H1 (cell line): Measurements from ENCODE around the gene RTCA. TPM values are rescaled to one million over a fixed set of nuclear protein-coding genes. Genes with fewer than 3 reads are reported as not detected.

Experiments used
- CTCF ChIA-PET: fragments of 300-600 bp; sonication (Branson Sonifier 250); formaldehyde crosslinking; loops from one replicate; lab custom pipeline; 2021; ENCODE audit not compliant: partially characterized antibody; lab: Charles Lee
- POLR2A ChIA-PET: fragments of 300-600 bp; sonication (Branson Sonifier 250); formaldehyde crosslinking; loops from one replicate; lab custom pipeline; 2021; ENCODE audit warnings: inconsistent platforms; ENCODE audit not compliant: partially characterized antibody; lab: Charles Lee
- DNase-seq, 2 experiments: peaks; one replicate each; pipeline versions ENCODE4 v3.0.0 to v3.0.0-alpha.2; 2010 to 2022; ENCODE audit warnings: low spot score in 2 of 2, low read depth in 1 of 2, mixed read lengths in 1 of 2
- FAIRE-seq: peaks from 2 replicates; lab custom pipeline; 2011; peaks lifted over from hg19 to GRCh38; lab: Jason Lieb, UNC
- H2AFZ ChIP-seq: 2 replicates; pipeline ENCODE4 v1.8.1; 2012; ENCODE audit warnings: low read length, inconsistent platforms
- H2AK5ac ChIP-seq: 2 replicates; pipeline ENCODE4 v1.6.1; 2013; ENCODE audit warnings: low read depth, low read length
- H2BK120ac ChIP-seq: replicated peaks from 2 replicates; pipeline ENCODE3; 2013; ENCODE audit warnings: low read depth, low read length, inconsistent platforms
- H2BK12ac ChIP-seq: 2 replicates; pipeline ENCODE4 v1.6.1; 2013; ENCODE audit warnings: low read depth, low read length
- H2BK15ac ChIP-seq: 2 replicates; pipeline ENCODE4 v1.6.1; 2013; ENCODE audit warnings: low read length
- H2BK20ac ChIP-seq: 2 replicates; pipeline ENCODE4 v1.6.1; 2013; ENCODE audit warnings: low read length
- H2BK5ac ChIP-seq: 2 replicates; pipeline ENCODE4 v1.6.1; 2013; ENCODE audit warnings: low read depth, low read length
- H3K14ac ChIP-seq: 2 replicates; pipeline ENCODE4 v1.6.1; 2013; ENCODE audit warnings: inconsistent platforms; ENCODE audit not compliant: insufficient read length
- H3K18ac ChIP-seq: 2 replicates; pipeline ENCODE4 v1.6.1; 2013; ENCODE audit warnings: low read length; ENCODE audit errors: extremely low read depth
- H3K23ac ChIP-seq: 2 replicates; pipeline ENCODE4 v1.6.1; 2013; ENCODE audit warnings: inconsistent platforms; ENCODE audit not compliant: insufficient read length
- H3K23me2 ChIP-seq: 2 replicates; pipeline ENCODE4 v1.6.1; 2013; ENCODE audit warnings: low read depth, low read length
- H3K27ac ChIP-seq: 2 replicates; pipeline ENCODE4 v1.6.1; 2011; ENCODE audit warnings: low read depth, low read length, inconsistent platforms
- H3K27me3 ChIP-seq, 4 experiments: replicated peaks in 1 of 4; 1 replicate in 1 of 4; 2 replicates in 3 of 4; pipeline versions ENCODE4 v1.6.1 to v1.8.1; 2011 to 2013; ENCODE audit warnings: low read length in 3 of 4, mild to moderate bottlenecking in 3 of 4, inconsistent platforms in 2 of 4, mixed read lengths in 2 of 4, moderate library complexity in 1 of 4; ENCODE audit not compliant: control insufficient read depth in 3 of 4, insufficient read depth in 3 of 4; ENCODE audit errors: extremely low read depth in 1 of 4
- H3K36me3 ChIP-seq, 4 experiments: 2 replicates each; pipeline versions ENCODE4 v1.6.1 to v1.8.1; 2011 to 2013; ENCODE audit warnings: mild to moderate bottlenecking in 4 of 4, low read length in 3 of 4, moderate library complexity in 2 of 4, control low read depth in 1 of 4, inconsistent platforms in 1 of 4; ENCODE audit not compliant: insufficient read depth in 4 of 4, control insufficient read depth in 2 of 4
- H3K4ac ChIP-seq: replicated peaks from 2 replicates; pipeline ENCODE3; 2013; ENCODE audit warnings: low read length, low read depth, mixed read lengths, inconsistent platforms; ENCODE audit not compliant: insufficient read length
- H3K4me1 ChIP-seq, 4 experiments: replicated peaks in 1 of 4; 1 replicate in 1 of 4; 2 replicates in 3 of 4; pipeline versions ENCODE4 v1.6.1 to v1.8.1; 2011 to 2013; ENCODE audit warnings: low read length in 3 of 4, inconsistent platforms in 2 of 4, mixed read lengths in 1 of 4; ENCODE audit not compliant: insufficient read depth in 4 of 4, control insufficient read depth in 3 of 4
- H3K4me2 ChIP-seq, 2 experiments: 2 replicates each; pipeline versions ENCODE4 v1.6.1 to v1.8.1; 2011 to 2013; ENCODE audit warnings: low read depth in 2 of 2, low read length in 2 of 2, control low read depth in 1 of 2, inconsistent platforms in 1 of 2, mild to moderate bottlenecking in 1 of 2; ENCODE audit not compliant: insufficient read depth in 1 of 2
- H3K4me3 ChIP-seq, 4 experiments: fragments of 200-600, 300-600 bp in 1 of 4; sonication (generic), shearing (Covaris generic), sonication (Bioruptor Twin) in 1 of 4; 2 replicates each; pipeline versions ENCODE4 v1.5.1 to v1.8.1; 2011 to 2016; ENCODE audit warnings: low read length in 4 of 4, low read depth in 3 of 4, control low read depth in 2 of 4, inconsistent platforms in 2 of 4, mild to moderate bottlenecking in 2 of 4, mixed read lengths in 1 of 4, moderate library complexity in 1 of 4; ENCODE audit not compliant: insufficient read depth in 2 of 4; ENCODE audit errors: extremely low read depth in 1 of 4
- H3K56ac ChIP-seq: replicated peaks from 2 replicates; pipeline ENCODE3; 2013; ENCODE audit warnings: low read depth, mild to moderate bottlenecking, mixed read lengths, low read length, inconsistent platforms; ENCODE audit not compliant: insufficient read length
- H3K79me1 ChIP-seq: 2 replicates; pipeline ENCODE4 v1.6.1; 2013; ENCODE audit warnings: low read depth, low read length, control low read depth
- H3K79me2 ChIP-seq, 2 experiments: 2 replicates each; pipeline versions ENCODE4 v1.6.1 to v1.8.1; 2012 to 2013; ENCODE audit warnings: low read length in 2 of 2, mild to moderate bottlenecking in 2 of 2, inconsistent platforms in 1 of 2; ENCODE audit not compliant: insufficient read depth in 2 of 2, control insufficient read depth in 1 of 2
- H3K9ac ChIP-seq, 4 experiments: replicated peaks in 1 of 4; 1 replicate in 1 of 4; 2 replicates in 3 of 4; pipeline versions ENCODE4 v1.6.1 to v1.8.1; 2011 to 2013; ENCODE audit warnings: low read depth in 3 of 4, low read length in 3 of 4, control low read depth in 2 of 4, mild to moderate bottlenecking in 2 of 4, moderate library complexity in 2 of 4, inconsistent platforms in 1 of 4; ENCODE audit errors: extremely low read depth in 1 of 4
- H3K9me3 ChIP-seq, 2 experiments: 2 replicates each; pipeline versions ENCODE4 v1.6.1 to v1.8.1; 2012 to 2013; ENCODE audit warnings: mild to moderate bottlenecking in 2 of 2, moderate library complexity in 2 of 2, control low read depth in 1 of 2, inconsistent platforms in 1 of 2, low read depth in 1 of 2, low read length in 1 of 2, mixed read lengths in 1 of 2; ENCODE audit not compliant: insufficient read depth in 2 of 2
- H4K20me1 ChIP-seq, 2 experiments: replicated peaks in 1 of 2; 2 replicates each; pipeline versions ENCODE3 to v1.8.1; 2011 to 2013; ENCODE audit warnings: inconsistent platforms in 2 of 2, low read length in 2 of 2, mild to moderate bottlenecking in 1 of 2; ENCODE audit not compliant: insufficient read depth in 2 of 2, control insufficient read depth in 1 of 2
- H4K5ac ChIP-seq: 2 replicates; pipeline ENCODE4 v1.6.1; 2013; ENCODE audit warnings: low read length, low read depth, mixed read lengths, inconsistent platforms; ENCODE audit not compliant: insufficient read length
- H4K8ac ChIP-seq: 2 replicates; pipeline ENCODE4 v1.8.0; 2013; ENCODE audit warnings: mild to moderate bottlenecking, moderate library complexity, low read length, inconsistent platforms; ENCODE audit not compliant: insufficient read depth; ENCODE audit errors: extremely low read depth
- H4K91ac ChIP-seq: replicated peaks from 2 replicates; pipeline ENCODE3; 2013; ENCODE audit warnings: low read length, mixed read lengths, inconsistent platforms; ENCODE audit not compliant: insufficient read length
- CBX8 ChIP-seq: fragments of 300-800, 300-1000 bp; sonication (generic); IDR thresholded peaks from 2 replicates; pipeline ENCODE4 v1.7.1; 2016; ENCODE audit warnings: low read depth, low read length, borderline replicate concordance
- CHD1 ChIP-seq: IDR thresholded peaks from 2 replicates; pipeline ENCODE4 v1.6.1; 2012; ENCODE audit warnings: low read depth, low read length, improper control_type of control experiment
- CREB1 ChIP-seq: IDR thresholded peaks from 2 replicates; pipeline ENCODE4 v1.6.1; 2012; ENCODE audit warnings: inconsistent platforms
- RNF2 ChIP-seq: fragments of 200-900, 300-1000 bp; sonication (generic); IDR thresholded peaks from 2 replicates; pipeline ENCODE4 v1.7.1; 2016; ENCODE audit warnings: borderline replicate concordance, low read depth, mild to moderate bottlenecking, antibody characterized with exemption, low read length; ENCODE audit not compliant: poor library complexity, severe bottlenecking; ENCODE audit errors: missing control alignments
- SIRT6 ChIP-seq: IDR thresholded peaks from one replicate; pipeline ENCODE4 v1.7.1; 2012; ENCODE audit warnings: low read length, inconsistent platforms
- SUZ12 ChIP-seq: fragments of 200-600 bp; sonication (generic); IDR thresholded peaks from 2 replicates; pipeline ENCODE4 v1.6.1; 2012; ENCODE audit warnings: mild to moderate bottlenecking, inconsistent platforms, low read length, moderate library complexity, mixed read lengths
- YY1 ChIP-seq: IDR thresholded peaks from 2 replicates; pipeline ENCODE4 v1.6.1; 2011; ENCODE audit warnings: low read depth, mild to moderate bottlenecking, low read length
- WGBS, 2 experiments: shearing (Covaris generic) in 1 of 2; methylation state at CpG; one replicate each; pipeline versions ENCODE4 v1.1.6 to v1.1.7; 2013 to 2015; ENCODE audit warnings: low lambda C conversion rate in 2 of 2, mixed read lengths in 2 of 2, inconsistent platforms in 1 of 2, low coverage in 1 of 2, missing lambda C conversion rate in 1 of 2; ENCODE audit not compliant: insufficient replicate concordance in 2 of 2, insufficient coverage in 1 of 2, insufficient read length in 1 of 2; ENCODE audit errors: extremely low coverage in 1 of 2, missing lambda C conversion rate in 1 of 2; 5-methylcytosine and 5-hydroxymethylcytosine counted together
- polyA plus RNA-seq, 7 experiments: library from polyadenylated mRNA; depleted of rRNA in 3 of 7; stranded (reverse) in 5 of 7; unstranded in 2 of 7; fragments of >200 nt in 5 of 7; fragments of 200-250 nt in 2 of 7; gene quantifications; 1 replicate in 5 of 7; 2 replicates in 1 of 7; 4 replicates in 1 of 7; pipeline versions ENCODE4 v1.2.1 to v1.2.3, GENCODE V29; 2011 to 2013; ENCODE audit warnings: missing spikeins in 2 of 7, mixed read lengths in 2 of 7
- total RNA-seq: library from RNA; stranded (reverse); fragmentation: NEBNext Ultra II Directional; extraction: Animal tissue kit (Norgen Biotek cat#: 25700); gene quantifications from 2 replicates; pipeline ENCODE4 v1.2.1, GENCODE V29; 2021
- TF ChIP-seq, protein P1 (sequence below), 3 experiments: IDR thresholded peaks; 1 replicate in 2 of 3; 2 replicates in 1 of 3; pipeline versions ENCODE4 v1.5.1 to v1.6.1; 2011; ENCODE audit warnings: low read length in 3 of 3, mild to moderate bottlenecking in 3 of 3, inconsistent platforms in 2 of 3, low read depth in 1 of 3, moderate library complexity in 1 of 3; ENCODE audit not compliant: insufficient read depth in 1 of 3; ENCODE audit errors: control extremely low read depth in 1 of 3

The RTCA gene
- total and polyA plus RNA-seq, 2 of the 8 experiments (the other 6 are each of a cell fraction or from before 2014, with no cell fraction given) = 13.8 to 31.6 TPM

GRCh38 chr1:100252901-100253300, 13.1 kb upstream of the RTCA start:
- FAIRE-seq (no peak), DNase-seq (no peak)
- H3K9ac ChIP-seq = no peak overlapping the region
- H2BK5ac ChIP-seq = no peak overlapping the region
- H3K18ac ChIP-seq = no peak overlapping the region
- no peak overlapping the region for H3K27ac ChIP-seq
- ChIA-PET POLR2A (interaction anchor here (0.8 to 2.3 kb wide), 3 partner anchors 13 to 27 kb away, joined by 3 to 14 read pairs (median 4); partner anchors contain the start of gene RTCA), CTCF (no interaction called here)
- peaks cover 0 to 5% (median 0%) of the 10 kb centered on the region in 4 experiments; a peak in 2 of 7 replicates for H3K4me1 ChIP-seq
- peaks cover 0 to 1% of the 10 kb centered on the region in 2 experiments for H4K20me1 ChIP-seq
- H2AK5ac ChIP-seq = no peak overlapping the region
- H2BK12ac ChIP-seq = no peak overlapping the region
- no peak overlapping the region for H2BK15ac ChIP-seq
- H3K4me3 ChIP-seq = no peak overlapping the region
- H3K27me3 ChIP-seq = no peaks in the 10 kb centered on the region
- H3K14ac ChIP-seq = no peak overlapping the region
- no peak overlapping the region; a peak in 1 of 4 replicates for H3K4me2 ChIP-seq
- TF ChIP-seq, protein P1, sequence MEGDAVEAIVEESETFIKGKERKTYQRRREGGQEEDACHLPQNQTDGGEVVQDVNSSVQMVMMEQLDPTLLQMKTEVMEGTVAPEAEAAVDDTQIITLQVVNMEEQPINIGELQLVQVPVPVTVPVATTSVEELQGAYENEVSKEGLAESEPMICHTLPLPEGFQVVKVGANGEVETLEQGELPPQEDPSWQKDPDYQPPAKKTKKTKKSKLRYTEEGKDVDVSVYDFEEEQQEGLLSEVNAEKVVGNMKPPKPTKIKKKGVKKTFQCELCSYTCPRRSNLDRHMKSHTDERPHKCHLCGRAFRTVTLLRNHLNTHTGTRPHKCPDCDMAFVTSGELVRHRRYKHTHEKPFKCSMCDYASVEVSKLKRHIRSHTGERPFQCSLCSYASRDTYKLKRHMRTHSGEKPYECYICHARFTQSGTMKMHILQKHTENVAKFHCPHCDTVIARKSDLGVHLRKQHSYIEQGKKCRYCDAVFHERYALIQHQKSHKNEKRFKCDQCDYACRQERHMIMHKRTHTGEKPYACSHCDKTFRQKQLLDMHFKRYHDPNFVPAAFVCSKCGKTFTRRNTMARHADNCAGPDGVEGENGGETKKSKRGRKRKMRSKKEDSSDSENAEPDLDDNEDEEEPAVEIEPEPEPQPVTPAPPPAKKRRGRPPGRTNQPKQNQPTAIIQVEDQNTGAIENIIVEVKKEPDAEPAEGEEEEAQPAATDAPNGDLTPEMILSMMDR (IDR thresholded peaks at IDR 0.05; ENCODE audit: control extremely low read depth in 1 of 3, insufficient read depth in 1 of 3, low read depth in 1 of 3, low read length in 3 of 3) = no peak
- TF ChIP-seq CHD1 (no peak), CBX8 (no peak), SUZ12 (no peak), CREB1 (no peak), SIRT6 (no peak), RNF2 (no peak), YY1 (no peak)
- no peaks in the 10 kb centered on the region for H3K36me3 ChIP-seq
- peaks cover 6% of the 10 kb centered on the region for H3K23me2 ChIP-seq
- WGBS, 2 experiments = 90% methylated on average over 4 of the region's 4 CpGs; no CpG with 5 or more reads in 1 of the 2 experiments
- no peak overlapping the region for H4K8ac ChIP-seq
- no peak overlapping the region for H3K56ac ChIP-seq
- H3K23ac ChIP-seq = no peak overlapping the region
- no peak overlapping the region for H2BK120ac ChIP-seq
- no peak overlapping the region for H2AFZ ChIP-seq
- peaks cover 0 to 16% of the 10 kb centered on the region in 2 experiments; a peak in 3 of 4 replicates for H3K79me2 ChIP-seq
- no peak overlapping the region for H4K5ac ChIP-seq
- H2BK20ac ChIP-seq = no peak overlapping the region
- no peaks in the 10 kb centered on the region for H3K9me3 ChIP-seq
- no peak overlapping the region for H3K4ac ChIP-seq
- H4K91ac ChIP-seq = no peak overlapping the region
- 0 out of 2 replicates have a peak, but pooled peaks cover 3% of the 10 kb centered on the region for H3K79me1 ChIP-seq
